ENCODE measurements around the gene PTTG1IP.

DNA sequence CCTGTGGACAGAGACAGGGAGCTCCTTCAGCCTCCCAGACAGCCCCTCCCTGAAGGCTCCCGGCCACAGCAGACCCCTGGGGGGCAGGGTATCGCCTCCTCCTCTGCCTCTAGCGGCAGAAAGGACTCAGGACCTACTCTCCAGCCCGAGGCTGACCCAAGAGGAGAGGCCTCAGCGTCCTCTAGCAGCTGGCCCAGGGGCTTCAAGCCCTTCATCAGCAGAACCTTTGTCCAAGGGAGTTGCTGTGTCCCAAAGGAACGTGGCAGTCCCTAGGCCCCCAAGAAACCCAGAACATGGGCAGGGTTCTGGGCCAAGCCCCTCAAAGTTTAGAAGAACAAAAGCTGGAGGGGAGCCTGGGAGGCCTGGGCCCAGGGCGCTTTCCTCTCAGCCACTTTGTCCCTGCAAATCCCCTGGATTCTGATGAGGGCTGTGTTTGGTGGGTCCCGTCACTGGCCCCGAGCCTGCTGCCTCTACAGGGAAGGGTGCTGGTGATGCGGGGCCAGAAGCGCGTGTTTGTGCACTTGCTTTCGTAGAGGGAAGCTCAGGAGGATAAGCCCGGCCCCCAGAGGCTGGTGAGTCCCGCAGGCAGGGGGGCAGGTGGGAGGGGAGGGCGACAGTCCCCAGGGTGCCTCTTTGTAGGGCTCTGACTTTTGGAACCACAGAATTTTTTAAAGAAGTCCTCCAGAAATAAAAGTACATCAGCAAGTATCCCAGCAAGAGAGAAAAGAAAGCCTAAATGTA is 33.9 kb upstream of the PTTG1IP start:
- TF ChIP-seq, protein P1, sequence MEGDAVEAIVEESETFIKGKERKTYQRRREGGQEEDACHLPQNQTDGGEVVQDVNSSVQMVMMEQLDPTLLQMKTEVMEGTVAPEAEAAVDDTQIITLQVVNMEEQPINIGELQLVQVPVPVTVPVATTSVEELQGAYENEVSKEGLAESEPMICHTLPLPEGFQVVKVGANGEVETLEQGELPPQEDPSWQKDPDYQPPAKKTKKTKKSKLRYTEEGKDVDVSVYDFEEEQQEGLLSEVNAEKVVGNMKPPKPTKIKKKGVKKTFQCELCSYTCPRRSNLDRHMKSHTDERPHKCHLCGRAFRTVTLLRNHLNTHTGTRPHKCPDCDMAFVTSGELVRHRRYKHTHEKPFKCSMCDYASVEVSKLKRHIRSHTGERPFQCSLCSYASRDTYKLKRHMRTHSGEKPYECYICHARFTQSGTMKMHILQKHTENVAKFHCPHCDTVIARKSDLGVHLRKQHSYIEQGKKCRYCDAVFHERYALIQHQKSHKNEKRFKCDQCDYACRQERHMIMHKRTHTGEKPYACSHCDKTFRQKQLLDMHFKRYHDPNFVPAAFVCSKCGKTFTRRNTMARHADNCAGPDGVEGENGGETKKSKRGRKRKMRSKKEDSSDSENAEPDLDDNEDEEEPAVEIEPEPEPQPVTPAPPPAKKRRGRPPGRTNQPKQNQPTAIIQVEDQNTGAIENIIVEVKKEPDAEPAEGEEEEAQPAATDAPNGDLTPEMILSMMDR (IDR thresholded peaks at IDR 0.05; ENCODE audit: low read depth, low read length, poor library complexity, severe bottlenecking) = no peak
- peak; percentile 32; the same call in 1 of the 2 replicates for TF ChIP-seq EZH2phosphoT487 (IDR thresholded peaks at IDR 0.05; ENCODE audit: borderline replicate concordance, low read length)
